Epithelial cell of prostate (primary cell): ENCODE data around the gene CDH15.

ENCODE experiments used
- DNase-seq: peaks from one replicate; pipeline ENCODE4 v3.0.0-alpha.2; 2011; ENCODE audit warnings: low read depth, low spot score
- H3K27ac ChIP-seq: fragments of 450-650 bp; 2 replicates; pipeline ENCODE4 v1.5.1; 2017; ENCODE audit warnings: mild to moderate bottlenecking

The CDH15 gene, protein sequence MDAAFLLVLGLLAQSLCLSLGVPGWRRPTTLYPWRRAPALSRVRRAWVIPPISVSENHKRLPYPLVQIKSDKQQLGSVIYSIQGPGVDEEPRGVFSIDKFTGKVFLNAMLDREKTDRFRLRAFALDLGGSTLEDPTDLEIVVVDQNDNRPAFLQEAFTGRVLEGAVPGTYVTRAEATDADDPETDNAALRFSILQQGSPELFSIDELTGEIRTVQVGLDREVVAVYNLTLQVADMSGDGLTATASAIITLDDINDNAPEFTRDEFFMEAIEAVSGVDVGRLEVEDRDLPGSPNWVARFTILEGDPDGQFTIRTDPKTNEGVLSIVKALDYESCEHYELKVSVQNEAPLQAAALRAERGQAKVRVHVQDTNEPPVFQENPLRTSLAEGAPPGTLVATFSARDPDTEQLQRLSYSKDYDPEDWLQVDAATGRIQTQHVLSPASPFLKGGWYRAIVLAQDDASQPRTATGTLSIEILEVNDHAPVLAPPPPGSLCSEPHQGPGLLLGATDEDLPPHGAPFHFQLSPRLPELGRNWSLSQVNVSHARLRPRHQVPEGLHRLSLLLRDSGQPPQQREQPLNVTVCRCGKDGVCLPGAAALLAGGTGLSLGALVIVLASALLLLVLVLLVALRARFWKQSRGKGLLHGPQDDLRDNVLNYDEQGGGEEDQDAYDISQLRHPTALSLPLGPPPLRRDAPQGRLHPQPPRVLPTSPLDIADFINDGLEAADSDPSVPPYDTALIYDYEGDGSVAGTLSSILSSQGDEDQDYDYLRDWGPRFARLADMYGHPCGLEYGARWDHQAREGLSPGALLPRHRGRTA

GRCh38 chr16:89171216-89172170 is at the start of gene CDH15:
Gene CDH15 (plus strand): TSS chr16:89171748. CDS start chr16:89171832, 84 bp downstream.
- H3K27ac ChIP-seq: no peak within 1 kb of the TSS
- DNase-seq: peak; percentile 79

- DNase-seq: no peak
- H3K27ac ChIP-seq: no peak overlapping the region
Observed at GRCh38 chr16:89122322-89122851, 49.2 kb upstream of the CDH15 start.

GRCh38 chr16:89123001-89123830 is 48.3 kb upstream of the CDH15 start:
- no peak overlapping the region for H3K27ac ChIP-seq
- no peak for DNase-seq

DNA sequence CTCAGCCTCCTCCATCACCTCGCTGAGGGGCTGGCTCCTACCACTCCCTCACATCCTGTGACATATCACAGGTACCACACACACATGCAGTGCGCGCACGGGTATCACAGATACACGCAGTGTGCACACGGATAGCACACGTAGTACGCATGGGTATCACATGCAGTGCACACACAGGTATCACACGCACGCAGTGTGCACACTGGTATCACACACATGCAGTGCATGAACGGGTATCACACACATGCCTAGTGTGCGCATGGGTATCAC is 47.8 kb upstream of the CDH15 start:
- no peak for DNase-seq
- H3K27ac ChIP-seq: no peak overlapping the region

DNA sequence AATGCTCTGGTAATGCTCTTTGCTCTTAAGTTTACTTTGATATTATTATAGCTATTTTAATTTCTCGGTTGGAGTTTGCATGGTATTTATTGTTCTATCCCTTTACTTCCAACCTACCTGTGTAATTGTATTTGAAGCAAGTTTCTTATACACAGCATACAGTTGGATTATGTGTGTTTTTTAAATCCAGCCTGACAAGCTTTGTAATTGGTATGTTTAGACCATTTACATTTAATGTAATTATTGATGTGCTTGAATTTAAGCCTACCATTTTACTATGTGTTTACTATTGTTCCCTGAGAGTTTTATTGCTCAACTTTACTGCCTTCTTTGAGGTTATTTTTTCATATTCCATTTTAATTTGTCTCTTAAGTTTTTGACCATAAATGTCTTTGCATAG is 42.2 kb upstream of the CDH15 start:
- no peak overlapping the region for H3K27ac ChIP-seq
- no peak for DNase-seq

- no peak overlapping the region for H3K27ac ChIP-seq
- no peak for DNase-seq
Observed at GRCh38 chr16:89130448-89130847, 41.1 kb upstream of the CDH15 start.

- no peak overlapping the region for H3K27ac ChIP-seq
- no peak for DNase-seq
Observed at GRCh38 chr16:89131783-89132182, 39.8 kb upstream of the CDH15 start.

DNA sequence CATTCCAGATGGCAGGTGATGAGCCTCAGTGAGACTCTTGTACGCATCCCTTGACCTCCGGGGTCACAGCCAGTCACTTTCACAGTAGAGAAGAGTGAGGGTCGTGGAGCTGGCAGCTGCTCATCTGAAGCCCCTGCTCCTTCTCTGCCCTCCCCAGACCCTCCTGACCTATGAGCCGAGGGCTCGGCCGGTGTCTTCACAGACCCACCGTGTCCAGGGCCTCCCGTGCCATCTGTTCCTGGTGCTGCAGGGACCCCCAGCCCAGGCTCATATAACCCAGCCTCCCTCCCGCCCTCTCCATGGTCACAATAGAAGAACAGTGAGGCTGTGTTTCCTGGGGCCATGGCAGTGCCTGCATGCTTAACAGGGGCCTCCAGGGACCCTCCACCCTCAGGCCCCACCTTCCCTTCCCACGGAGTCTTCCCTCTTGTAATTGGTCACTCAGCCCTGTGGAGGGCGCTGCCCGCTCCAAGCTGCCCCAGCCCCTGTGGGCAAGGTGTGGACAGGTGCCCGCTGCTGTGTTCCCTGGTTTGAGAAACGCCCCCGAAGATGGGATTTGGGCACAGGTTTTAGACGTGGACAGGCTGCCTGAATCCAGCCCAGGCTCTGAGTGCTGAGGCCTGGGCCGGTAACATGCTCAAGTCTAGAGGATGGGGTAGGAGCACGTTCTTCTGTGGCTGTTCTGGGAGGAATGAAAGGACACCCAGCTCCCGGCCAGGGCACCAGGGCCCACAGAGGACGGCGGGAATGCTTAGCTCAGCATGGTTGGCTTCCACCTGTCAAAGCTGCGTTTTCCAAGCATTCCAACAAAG is 39.1 kb upstream of the CDH15 start:
- no peak overlapping the region for H3K27ac ChIP-seq
- no peak for DNase-seq

DNA sequence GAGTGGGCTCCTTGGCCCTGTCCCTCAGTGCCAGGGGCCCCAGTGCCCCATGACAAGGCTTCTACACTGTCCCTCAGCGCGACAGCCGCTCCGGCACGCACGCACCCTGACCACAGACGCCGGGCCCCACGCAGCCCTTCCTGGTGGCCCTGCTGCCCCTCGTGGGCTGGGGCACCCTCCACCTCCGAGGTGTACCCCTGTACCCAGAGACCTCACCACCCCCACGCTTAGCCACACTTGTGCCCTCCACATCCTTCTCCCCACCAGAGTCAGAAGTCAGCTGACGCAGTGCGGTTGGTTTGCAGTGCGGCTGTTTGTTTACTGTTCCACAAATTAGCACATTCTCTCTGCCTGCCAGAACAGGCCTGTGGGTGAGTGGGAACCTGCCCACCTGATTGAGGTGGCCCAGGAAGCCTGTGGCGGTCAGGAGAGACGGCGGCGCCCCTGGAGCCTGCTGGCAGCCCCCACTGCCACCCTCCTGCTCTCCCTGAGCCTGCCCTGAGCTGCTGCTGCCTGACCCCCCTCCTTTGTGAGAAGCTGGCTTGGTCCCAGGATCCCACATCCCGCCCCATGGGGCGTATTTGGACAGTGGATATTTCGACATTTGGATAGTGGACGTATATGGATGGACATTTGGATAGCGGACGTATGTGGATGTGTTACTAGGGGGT is 38.0 kb upstream of the CDH15 start:
- no peak overlapping the region for H3K27ac ChIP-seq
- no peak for DNase-seq

- DNase-seq: no peak
- H3K27ac ChIP-seq: no peak overlapping the region
Observed at GRCh38 chr16:89134269-89134668, 37.3 kb upstream of the CDH15 start.

DNA sequence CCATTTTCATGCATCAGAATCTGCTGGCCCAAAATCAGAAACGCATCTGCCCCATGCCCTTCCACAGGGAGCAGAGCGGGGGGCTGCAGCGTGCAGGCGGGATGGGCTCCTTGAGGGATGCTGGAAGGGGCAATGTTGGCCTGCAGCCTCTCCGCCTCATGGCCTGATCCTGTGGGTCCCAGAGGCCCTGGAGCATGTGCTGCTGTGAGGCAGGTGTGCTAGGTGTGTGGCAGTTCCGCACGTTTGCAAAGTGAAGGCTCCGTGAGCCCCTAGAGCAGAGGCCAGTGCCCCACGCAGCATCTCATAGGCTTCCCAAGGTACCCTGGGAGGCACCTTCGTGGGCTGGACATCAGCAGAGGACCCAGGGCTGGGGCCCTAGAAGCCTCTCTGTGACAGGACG is 36.4 kb upstream of the CDH15 start:
- no peak overlapping the region for H3K27ac ChIP-seq
- no peak for DNase-seq

DNA sequence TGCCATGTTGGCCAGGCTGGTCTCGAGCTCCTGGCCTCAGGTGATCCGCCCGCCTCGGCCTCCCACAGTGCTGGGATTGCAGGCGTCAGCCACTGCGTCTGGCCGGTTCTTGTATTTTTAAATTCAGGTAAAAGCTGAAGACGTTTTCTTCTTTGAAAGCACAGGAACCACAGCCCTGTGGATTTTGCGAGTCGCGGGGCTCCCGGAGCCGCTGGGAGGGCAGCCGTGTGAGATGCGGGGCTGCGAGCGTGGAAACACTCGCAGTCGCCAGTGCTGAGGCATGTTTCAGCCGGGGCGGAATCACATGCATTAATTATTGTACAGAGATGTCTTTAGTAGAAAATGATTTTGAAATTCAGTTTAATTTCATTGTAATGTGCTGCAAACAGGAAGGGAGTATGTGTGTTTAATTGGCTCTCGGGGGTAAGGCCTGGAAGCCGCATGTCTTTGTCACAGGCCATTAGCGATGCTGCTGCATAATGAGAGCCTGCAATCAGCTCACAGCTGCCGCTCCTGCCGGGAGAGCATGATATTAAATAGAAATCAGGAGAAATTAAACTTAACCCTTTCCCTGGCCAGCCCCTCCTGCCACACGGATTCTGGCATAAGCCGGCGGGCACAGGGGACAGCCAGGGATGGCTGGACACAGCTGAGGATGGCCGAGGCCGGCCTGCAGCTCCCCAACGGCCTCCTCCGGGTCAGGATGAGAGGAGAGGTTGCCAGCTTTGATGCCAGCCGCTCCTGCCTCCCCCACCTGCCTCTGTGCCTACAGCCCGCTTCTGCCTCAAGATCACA is 35.4 kb upstream of the CDH15 start:
- no peak for DNase-seq

DNA sequence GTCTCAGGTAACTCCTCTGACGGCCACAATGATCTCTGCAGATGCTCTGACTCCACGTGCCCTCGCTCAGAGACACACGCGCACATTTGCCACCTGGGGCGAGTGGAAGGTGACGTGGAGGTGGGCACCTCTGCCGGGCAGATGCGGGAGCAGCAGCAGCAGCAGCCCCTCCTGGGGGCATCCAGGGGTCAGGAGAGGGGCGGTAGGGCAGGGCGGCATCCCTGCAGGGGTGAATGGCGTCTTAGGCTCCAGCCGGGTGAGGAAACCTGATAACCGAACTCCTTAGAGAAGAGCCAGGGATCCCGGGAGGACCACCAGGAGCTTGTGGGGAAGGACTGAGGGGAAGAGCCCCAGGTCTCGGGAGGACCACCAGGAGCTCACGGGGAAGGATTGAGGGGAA is 34.6 kb upstream of the CDH15 start:
- no peak overlapping the region for H3K27ac ChIP-seq
- DNase-seq: no peak

More for the DNA sequence above, 35.4 kb upstream of the CDH15 start:
- H3K27ac ChIP-seq: no peak overlapping the region

DNA sequence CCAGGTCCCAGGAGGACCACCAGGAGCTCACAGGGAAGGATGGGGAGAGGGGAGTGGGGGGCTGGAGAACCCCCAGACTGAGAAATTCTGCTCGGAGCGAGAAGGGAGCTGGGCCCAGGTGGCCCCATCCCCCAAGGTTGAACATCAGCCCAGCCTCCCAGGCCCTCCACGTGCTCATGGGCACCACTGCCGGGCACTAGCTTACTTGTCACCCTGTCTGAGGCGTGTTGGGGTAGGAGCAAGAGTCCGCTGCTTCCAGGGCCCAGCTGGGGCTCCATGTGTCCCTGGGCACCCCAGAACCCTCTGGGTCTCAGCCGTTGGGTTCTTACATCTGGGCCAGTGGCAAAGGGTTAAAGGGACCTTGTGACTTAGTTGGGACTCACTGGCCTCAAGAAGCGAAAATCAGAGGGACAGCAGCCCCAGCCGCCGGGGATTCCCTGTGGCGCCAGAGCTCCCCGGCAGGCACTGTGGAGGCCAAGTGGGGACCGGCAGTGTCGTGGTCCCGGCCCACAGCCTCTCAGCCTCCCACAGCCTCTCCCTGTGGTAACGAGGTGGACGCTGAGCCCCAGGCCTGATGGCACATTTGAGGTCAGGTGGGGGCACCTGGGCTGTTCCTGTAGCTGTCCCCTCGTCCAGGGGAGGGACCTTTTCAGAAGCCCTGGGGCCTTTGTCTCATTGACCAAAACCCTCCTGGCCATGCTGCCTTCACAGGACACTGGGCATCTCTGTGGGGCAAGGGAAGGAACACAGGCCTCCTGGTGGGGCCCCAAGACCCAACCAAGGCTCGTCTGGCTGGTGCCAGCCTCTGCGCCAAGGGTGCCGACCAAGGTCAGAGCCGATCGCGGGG is 33.7 kb upstream of the CDH15 start:
- H3K27ac ChIP-seq: no peak overlapping the region
- DNase-seq: no peak

GRCh38 chr16:89138513-89138795 is 33.1 kb upstream of the CDH15 start:
- H3K27ac ChIP-seq: no peak overlapping the region
- DNase-seq: no peak

- DNase-seq: no peak
Observed at GRCh38 chr16:89138843-89139520, 32.6 kb upstream of the CDH15 start.

More at GRCh38 chr16:89138843-89139520, 32.6 kb upstream of the CDH15 start:
- no peak overlapping the region for H3K27ac ChIP-seq
